PFSK-1 (cell line): ENCODE data around the gene TMEM132D.

ENCODE experiments used
- POLR2AphosphoS5 ChIP-seq: IDR thresholded peaks from 2 replicates; pipeline ENCODE4 v1.6.1; 2012; ENCODE audit warnings: low read depth, mild to moderate bottlenecking, control low read depth, low read length, moderate library complexity
- SIN3A ChIP-seq: IDR thresholded peaks from 2 replicates; pipeline ENCODE4 v1.6.1; 2012; ENCODE audit warnings: mild to moderate bottlenecking, low read length, moderate library complexity, borderline replicate concordance; ENCODE audit not compliant: insufficient read depth
- TAF1 ChIP-seq: IDR thresholded peaks from 2 replicates; pipeline ENCODE4 v1.6.1; 2012; ENCODE audit warnings: low read length, control low read depth, borderline replicate concordance; ENCODE audit not compliant: insufficient read depth

- TF ChIP-seq TAF1 (no peak), POLR2AphosphoS5 (no peak), SIN3A (no peak)
Observed at GRCh38 chr12:129237881-129238280, 665.9 kb downstream of the TMEM132D start.
